ENCODE data around the gene SPOCD1.
A peak's percentile ranks its signal among the peaks of the same experiment; 100 is the strongest.

SPOCD1 gene

DNA sequence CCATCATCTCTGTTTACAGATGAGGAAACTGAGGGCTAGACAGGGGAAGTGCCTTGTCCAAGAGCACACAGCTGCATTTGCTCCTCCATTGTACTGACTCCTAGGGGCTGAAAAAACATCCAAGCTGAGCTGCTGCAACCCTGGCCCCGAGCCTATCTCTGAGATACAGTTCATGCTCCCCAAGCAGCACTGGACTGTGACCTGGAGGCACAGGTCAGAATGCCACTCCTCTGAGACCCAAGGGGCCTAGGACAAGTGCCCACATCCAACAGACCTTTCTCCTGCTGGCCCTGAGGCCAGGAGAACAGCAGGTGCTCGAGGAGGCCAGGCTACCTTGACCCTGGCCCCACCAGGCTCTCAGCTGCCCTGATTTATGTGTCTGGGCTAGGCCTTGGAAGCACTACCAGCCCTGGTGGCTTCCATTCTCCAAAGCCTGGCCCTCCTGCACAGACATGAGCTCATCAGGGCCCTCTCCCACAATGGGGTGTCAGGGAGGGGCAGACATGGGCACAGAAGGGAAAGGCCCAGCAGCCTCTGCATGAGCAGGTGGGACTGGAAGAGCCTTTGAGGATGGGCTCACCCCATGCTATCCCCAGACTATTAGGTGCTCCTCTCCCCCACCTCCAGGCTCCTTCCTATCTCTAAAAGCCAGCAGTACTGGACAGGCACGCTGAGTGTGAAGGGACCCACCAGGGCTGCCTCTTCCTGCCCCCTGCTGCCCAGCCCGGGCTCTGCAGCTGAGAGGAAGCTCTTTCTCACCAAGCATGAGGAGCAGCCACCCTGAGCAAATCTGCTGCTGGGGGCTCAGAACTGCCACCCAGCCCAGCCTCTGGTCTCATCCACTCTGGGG lies 70.5 kb downstream of the SPOCD1 start:
- no peak overlapping the region for H3K27ac Mint-ChIP-seq
- peaks cover 5% of the 10 kb centered on the region for H3K27me3 Mint-ChIP-seq (ENCODE audit: low read depth)
- no peaks in the 10 kb centered on the region for H3K9me3 Mint-ChIP-seq
- H3K36me3 Mint-ChIP-seq (ENCODE audit: low read depth): no peaks in the 10 kb centered on the region
- TF ChIP-seq, protein P1, sequence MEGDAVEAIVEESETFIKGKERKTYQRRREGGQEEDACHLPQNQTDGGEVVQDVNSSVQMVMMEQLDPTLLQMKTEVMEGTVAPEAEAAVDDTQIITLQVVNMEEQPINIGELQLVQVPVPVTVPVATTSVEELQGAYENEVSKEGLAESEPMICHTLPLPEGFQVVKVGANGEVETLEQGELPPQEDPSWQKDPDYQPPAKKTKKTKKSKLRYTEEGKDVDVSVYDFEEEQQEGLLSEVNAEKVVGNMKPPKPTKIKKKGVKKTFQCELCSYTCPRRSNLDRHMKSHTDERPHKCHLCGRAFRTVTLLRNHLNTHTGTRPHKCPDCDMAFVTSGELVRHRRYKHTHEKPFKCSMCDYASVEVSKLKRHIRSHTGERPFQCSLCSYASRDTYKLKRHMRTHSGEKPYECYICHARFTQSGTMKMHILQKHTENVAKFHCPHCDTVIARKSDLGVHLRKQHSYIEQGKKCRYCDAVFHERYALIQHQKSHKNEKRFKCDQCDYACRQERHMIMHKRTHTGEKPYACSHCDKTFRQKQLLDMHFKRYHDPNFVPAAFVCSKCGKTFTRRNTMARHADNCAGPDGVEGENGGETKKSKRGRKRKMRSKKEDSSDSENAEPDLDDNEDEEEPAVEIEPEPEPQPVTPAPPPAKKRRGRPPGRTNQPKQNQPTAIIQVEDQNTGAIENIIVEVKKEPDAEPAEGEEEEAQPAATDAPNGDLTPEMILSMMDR (IDR thresholded peaks at IDR 0.05; ENCODE audit: unreplicated experiment in 3 of 3): peak; percentile 69 to 75 (median 73)
- H3K4me3 Mint-ChIP-seq: no peak overlapping the region
- peaks cover 44% of the 10 kb centered on the region for H3K4me1 Mint-ChIP-seq

DNA sequence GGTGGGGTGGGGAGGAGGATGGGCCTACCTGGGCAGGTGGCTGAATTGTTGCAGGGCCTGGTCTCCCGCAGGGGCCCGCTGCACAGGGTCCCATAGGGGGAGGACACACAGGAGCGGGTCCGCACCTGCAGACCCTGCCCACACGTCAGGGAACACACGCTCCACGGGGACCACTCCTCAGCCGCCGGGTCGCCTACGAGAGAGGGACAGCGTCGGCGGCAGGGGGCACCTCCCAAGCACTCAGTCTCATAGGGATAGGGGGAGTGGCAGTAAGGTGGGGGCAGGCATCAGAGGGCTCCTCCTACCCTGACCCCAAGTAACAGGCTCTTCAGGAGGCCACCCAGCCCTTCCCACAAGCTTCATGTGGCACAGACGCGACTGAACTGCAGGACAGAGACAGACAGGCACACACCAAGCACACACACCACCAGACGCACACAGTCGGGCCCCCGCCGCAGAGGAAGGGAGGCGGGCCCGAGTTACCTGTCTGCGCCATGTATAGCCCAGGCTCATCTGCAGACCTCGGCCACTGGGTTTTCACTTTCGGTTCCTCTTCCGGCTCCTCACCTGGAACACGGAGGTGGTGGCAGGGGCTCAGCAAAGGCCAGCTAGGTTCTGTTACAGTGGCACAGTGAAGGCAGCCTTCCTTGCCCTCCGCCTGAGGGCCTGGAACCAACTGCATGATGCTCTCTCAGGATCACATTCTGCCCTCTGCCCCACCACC lies 71.5 kb downstream of the SPOCD1 start:
- Mint-ChIP-seq H3K27me3 (ENCODE audit: low read depth) (peaks cover 5% of the 10 kb centered on the region), H3K27ac (no peak overlapping the region), H3K4me1 (peaks cover 36% of the 10 kb centered on the region), H3K9me3 (no peaks in the 10 kb centered on the region), H3K36me3 (ENCODE audit: low read depth) (no peaks in the 10 kb centered on the region), H3K4me3 (no peak overlapping the region)
- TF ChIP-seq, protein P1 (IDR thresholded peaks at IDR 0.05; ENCODE audit: unreplicated experiment in 3 of 3): no peak

DNA sequence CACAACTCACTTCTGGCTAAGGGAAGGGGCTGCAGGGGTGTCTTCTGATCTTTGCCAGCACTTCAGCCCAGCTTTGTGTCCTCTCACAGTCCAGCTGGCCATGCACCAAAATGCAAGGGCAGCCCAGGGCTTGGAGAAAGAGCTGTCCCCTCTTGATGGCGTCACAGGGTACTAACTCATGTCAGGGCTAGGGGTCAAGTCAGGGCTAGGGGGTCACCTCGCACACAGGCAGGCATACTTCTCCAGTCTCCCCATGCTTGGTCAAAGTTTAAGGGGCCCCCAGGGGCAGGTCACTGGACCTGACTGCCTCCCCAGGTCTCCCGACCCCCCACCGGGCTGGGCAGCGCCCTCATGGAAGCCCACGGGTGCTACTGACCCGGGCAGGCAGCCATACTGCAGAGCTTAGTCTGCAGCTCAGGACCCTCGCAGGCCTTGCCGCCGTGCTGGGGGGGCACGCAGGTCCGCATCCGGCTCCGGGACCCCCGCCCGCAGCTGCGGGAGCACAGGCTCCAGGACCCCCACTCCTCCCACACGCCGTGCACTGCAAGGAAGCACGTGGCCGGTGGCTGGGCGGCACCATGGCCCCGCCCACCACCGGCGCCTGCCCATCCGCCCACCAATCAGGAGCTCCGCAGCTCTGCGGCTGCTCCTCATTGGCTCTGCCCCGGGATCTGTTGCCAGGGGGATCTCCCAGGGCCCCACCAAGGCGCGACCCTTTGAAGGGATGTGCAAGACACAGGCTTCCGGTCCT lies 73.2 kb downstream of the SPOCD1 start:
- no peak overlapping the region for H3K27ac Mint-ChIP-seq
- H3K4me1 Mint-ChIP-seq: peaks cover 24% of the 10 kb centered on the region
- peaks cover 5% of the 10 kb centered on the region for H3K27me3 Mint-ChIP-seq (ENCODE audit: low read depth)
- H3K36me3 Mint-ChIP-seq (ENCODE audit: low read depth): no peaks in the 10 kb centered on the region
- no peak overlapping the region for H3K4me3 Mint-ChIP-seq
- no peaks in the 10 kb centered on the region for H3K9me3 Mint-ChIP-seq
- TF ChIP-seq, protein P1 (IDR thresholded peaks at IDR 0.05; ENCODE audit: unreplicated experiment in 3 of 3): no peak
